A204.1 (cell line): Measurements from ENCODE around the gene GPLD1.
"Not testable (repeated sequence)": the region's sequence is repeated elsewhere in the genome, so short reads cannot be mapped to it uniquely, and the experiment has no call there.

Experiments used
- FAIRE-seq: peaks from 2 replicates; lab custom pipeline; 2012; peaks lifted over from hg19 to GRCh38; lab: Jason Lieb, UNC

Gene GPLD1

GRCh38 chr6:24453921-24454320 lies 35.5 kb downstream of the GPLD1 start:
- no peak for FAIRE-seq

DNA sequence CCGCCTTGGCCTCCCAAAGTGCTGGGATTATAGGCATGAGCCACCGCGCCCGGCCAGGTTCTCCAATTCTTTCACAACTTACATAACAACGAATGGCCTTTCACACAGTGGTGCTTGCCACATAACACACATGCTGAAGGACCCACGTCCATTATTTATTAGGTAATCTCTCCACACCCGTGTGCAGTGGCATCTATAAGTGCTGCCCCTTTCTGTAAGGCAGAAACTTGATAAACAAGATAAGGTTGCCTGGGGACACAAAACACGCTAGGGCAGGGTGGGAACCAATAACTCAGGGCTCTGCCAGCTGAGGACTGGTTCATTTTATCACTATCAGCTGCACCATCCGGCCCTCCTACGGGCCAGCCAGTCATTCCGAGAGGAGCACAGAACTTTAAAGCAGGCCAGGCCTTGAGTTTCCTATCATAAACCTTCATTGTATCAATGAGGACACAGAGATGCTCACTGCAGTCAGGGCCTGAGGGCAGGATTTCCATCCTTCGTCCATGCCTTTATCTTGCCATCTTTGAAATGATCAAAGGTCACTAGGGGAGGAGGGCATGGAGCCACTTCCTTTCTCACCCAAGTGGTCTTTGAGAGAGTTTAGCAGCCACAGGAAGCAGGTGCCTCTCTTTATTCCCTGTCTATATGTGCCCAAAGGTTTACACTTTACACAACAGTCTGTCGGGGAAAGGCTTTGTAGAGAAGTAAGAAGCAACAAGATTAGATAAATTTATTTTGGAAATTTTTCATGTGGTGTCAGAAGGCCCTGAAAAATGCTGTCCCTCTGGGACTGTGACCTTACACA lies 37.6 kb downstream of the GPLD1 start:
- no peak for FAIRE-seq

- no peak for FAIRE-seq
These were observed 40.4 kb downstream of the GPLD1 start for GRCh38 chr6:24448828-24449525.

DNA sequence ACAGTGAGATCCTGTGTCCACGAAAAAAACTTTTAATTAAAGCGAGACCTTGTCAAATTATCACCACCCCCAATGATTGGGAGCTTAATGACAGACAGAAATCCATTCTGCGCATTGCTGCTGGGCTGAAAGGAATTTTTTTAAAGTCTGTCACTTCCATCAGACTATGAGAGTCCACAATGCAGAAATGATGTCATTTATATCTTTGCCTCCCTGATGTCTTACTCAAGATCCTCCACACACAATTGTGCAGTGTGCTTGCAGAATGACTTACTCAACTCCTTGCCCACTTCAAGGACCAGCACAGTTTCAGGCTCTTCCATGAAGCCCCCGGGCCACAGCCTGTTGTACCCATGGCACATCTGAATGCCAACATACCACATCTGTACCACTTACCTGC lies 41.0 kb downstream of the GPLD1 start:
- FAIRE-seq, result no peak

DNA sequence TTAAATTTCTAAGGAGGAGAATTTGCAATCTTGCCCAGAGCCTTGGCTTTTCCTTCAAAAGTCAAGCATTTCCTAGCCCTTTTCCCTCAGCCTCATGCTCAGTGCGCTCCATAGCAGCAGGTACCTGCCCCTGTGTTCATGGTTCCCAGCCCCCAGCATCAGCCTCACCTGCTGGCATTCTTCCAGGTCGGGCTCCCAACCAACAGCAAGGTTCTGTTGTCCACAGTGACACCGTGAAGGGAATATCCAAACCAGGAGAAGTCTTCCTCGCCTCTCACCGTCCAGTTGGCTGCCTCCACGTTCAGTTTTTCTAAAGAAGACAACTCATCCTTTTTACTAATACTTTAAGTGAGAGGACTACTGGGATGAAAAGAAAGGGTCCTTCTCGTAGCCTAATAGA lies 42.7 kb downstream of the GPLD1 start:
- FAIRE-seq, result no peak

- FAIRE-seq, result no peak
These were observed 43.7 kb downstream of the GPLD1 start for GRCh38 chr6:24445704-24446103.

- no peak for FAIRE-seq
These were observed 44.8 kb downstream of the GPLD1 start for GRCh38 chr6:24444588-24444987.

- FAIRE-seq, result no peak
These were observed 47.8 kb downstream of the GPLD1 start for GRCh38 chr6:24441599-24441904.

DNA sequence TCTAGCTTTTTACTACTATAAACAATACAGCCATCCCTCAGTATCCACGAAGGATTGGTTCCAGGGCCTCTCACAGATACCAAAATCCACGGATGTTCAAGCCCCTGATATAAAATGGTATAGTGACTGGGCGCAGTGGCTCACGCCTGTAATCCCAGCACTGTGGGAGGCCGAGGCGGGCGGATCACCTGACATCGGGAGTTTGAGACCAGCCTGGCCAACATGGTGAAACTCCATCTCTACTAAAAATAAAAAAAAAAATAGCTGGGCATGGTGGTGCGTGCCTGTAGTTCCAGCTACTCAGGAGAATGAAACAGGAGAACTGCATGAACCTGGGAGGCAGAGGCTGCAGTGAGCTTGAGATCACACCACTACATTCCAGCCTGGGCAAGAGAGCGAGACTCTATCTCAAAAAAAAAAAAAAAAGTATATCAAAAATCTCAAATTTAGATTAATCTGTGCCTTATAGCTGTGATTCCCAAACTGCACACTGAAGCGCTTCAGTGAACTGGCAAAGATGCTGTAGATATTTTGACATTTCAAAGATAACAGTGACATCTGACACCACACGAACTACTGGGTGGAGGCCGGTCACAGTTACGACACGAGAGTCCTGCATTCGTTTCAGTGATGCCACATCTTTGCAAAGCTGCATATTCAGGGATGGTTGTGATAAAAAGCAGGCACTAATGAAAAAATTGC lies 48.3 kb downstream of the GPLD1 start:
- no peak for FAIRE-seq

GRCh38 chr6:24439858-24440539 lies 49.4 kb downstream of the GPLD1 start:
- FAIRE-seq, result no peak

GRCh38 chr6:24436979-24437378 lies 52.4 kb downstream of the GPLD1 start:
- FAIRE-seq, result no peak

- FAIRE-seq, result no peak
These were observed 56.8 kb downstream of the GPLD1 start for GRCh38 chr6:24432611-24433010.

DNA sequence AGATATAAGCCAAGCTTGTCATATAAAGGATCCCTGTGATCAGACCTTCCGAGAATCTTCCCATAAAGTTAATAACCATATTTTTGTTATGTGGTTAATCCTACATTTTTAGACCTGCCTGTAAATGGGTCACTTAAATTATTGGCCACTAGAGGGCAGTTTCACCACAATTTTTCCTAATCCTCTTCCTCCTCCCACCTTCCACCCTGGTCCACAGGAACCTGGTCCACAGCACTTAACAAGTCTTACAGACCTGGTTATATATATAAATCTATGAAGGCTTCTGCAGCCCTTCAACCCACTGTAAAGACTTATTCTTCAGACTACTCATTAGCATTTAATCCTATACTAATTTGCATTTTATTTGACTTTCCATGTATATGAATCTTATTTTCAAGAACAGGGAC lies 58.3 kb downstream of the GPLD1 start:
- FAIRE-seq, result peak; percentile 90

- FAIRE-seq, result no peak
These were observed 59.3 kb downstream of the GPLD1 start for GRCh38 chr6:24430086-24430485.

DNA sequence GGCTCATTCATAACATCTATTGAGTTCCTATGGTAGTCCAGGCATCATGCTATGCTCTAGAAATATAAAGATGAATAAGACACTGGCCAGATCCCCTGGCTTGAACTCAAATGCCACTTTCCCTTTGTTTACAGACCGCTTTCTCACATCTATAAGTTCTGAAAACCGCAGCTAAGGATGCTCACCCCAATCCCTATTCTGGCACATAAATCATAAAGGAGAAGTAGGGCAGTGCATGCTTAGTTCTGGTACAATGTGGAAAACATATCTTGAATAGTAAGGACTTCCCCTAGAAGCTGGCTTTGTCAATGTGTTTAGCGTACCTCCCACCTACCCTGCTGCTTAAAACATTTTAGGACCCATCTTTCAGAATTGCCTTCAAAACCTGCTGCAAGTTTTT lies 60.2 kb downstream of the GPLD1 start:
- no peak for FAIRE-seq

DNA sequence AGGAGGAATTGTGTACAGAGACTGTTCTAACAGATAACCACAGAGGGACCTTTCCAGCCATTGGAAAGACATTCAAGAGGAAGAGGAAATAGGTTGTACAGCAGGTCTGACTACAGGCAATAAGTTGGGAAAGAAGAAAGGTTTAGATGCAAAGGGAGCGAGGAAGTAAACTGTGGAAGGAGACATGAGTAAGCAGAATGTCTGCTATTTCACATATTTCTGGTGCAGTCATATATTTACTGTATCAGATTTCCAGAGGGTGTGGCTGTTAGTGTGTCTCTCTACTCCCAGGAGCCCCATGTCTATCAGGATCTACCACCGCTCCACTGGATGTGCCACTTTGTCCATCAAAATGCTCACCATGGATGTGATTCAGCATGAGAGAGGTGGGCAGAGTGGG lies 60.8 kb downstream of the GPLD1 start:
- no peak for FAIRE-seq

GRCh38 chr6:24426729-24427446 lies 62.5 kb downstream of the GPLD1 start:
- no peak for FAIRE-seq

- no peak for FAIRE-seq
These were observed 64.3 kb downstream of the GPLD1 start for GRCh38 chr6:24425091-24425490.

- no peak for FAIRE-seq
These were observed 69.9 kb downstream of the GPLD1 start for GRCh38 chr6:24419526-24419925.

DNA sequence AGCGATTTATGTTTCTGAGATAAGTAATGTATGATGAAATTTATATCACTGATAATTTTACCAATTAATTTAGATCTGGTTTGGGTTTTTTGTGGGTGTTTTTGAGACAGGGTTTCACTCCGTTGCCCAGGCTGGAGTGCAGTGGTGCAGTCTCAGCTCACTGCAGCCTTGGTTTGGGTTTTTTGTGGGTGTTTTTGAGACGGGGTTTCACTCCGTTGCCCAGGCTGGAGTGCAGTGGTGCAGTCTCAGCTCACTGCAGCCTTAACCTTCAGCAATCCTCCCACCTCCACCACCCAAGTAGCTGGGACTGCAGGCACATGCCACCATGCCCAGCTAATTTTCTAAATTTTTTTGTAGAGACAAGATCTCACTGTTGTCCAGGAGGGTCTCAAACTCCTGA lies 73.6 kb downstream of the GPLD1 start:
- FAIRE-seq, result no peak

DNA sequence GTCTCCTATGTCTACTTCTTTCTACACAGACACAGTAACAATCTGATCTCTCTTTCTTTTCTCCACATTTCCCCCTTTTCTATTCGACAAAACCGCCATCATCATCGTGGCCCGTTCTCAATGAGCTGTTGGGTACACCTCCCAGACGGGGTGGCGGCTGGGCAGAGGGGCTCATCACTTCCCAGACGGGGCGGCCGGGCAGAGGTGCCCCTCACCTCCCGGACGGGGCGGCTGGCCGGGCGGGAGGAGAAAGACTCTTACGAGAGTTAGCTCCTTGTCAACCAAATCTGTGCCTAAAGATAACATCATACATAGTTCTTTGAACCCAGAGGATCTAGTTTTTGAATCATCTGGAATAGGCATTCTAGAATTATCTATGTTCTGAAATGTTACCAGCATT lies 74.8 kb downstream of the GPLD1 start:
- not testable (repeated sequence) for FAIRE-seq

DNA sequence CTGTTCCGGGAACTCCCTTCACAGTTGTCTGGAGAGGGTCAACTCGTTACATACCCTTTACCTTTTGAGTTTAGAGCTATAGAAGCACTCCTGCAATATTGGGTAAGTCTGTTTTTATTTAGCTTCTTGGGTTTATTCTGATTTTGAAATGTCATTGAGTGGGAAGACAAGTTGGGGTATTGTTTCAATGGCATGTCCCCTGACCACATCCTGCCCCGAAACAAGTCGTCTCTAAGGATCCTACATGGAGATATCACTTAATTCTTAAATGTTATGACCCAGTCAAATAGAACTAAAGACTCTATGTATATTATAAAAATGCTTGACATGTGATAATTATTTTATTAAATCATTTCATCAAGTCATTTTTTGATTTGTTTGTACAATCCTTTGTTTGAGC lies 77.1 kb downstream of the GPLD1 start:
- no peak for FAIRE-seq
